ENCODE measurements around the gene CEPT1.
"Not testable (repeated sequence)": the region's sequence is repeated elsewhere in the genome, so short reads cannot be mapped to it uniquely, and the experiment has no call there.

CEPT1 gene

DNA sequence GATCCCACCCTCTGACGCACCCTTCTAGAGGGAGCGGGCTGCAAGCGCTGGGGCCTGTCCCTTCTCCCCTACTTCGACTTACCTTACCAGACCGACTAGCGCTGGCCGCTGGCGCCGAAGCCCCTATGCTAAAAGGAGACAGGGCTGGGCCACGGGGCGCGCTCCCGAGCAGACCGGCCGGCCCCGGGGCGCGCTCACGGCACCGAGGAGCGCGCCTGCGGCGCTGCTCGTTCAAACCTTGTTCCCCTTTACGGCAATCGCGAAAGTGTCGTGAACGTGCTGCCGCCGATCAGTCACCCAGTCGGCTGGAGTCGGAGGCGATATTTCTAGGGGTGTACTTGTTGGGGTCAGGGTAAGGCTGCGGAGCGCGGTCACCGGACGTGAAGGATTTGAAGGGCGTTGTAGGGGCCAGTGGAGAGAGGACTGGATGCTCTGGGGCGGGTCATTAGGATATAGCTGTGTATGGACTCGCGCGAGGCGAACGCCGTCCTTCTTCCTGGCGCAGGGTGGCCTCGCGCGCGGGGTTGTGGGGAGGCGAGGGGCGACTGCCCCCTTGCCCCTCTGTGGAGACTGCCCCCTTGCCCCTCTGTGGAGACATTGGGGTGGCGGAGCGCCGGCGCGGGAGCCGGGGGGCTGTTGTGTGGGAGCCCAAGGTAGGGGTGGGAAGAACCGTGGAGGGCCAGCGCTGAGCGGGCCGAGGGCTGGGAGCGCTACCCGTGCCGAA is at the start of gene CEPT1, which contains the start of gene DRAM2:
Gene CEPT1 (plus strand): TSS at position 268 of the 724 bp plus-strand sequence. CDS start 7,492 bp downstream, outside the sequence.
Gene DRAM2 (minus strand): TSS at position 138 of the 724 bp plus-strand sequence. CDS start 8,539 bp downstream, outside the sequence.
- DNase-seq: peak; percentile 88

DNA sequence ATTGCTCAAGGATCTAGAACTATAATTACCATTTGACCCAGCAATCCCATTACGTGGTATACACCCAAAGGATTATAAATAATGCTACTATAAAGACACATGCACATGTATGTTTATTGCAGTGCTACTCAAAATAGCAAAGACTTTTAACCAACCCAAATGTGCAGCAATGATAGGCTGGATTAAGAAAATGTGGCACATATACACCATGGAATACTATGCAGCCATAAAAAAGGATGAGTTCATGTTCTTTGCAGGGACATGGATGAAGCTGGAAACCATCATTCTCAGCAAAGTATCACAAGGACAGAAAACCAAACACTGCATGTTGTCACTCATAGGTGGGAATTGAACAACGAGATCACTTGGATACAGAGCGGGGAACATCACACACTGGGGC is 44.6 kb upstream of the CEPT1 start:
- DNase-seq: not testable (repeated sequence)

DNA sequence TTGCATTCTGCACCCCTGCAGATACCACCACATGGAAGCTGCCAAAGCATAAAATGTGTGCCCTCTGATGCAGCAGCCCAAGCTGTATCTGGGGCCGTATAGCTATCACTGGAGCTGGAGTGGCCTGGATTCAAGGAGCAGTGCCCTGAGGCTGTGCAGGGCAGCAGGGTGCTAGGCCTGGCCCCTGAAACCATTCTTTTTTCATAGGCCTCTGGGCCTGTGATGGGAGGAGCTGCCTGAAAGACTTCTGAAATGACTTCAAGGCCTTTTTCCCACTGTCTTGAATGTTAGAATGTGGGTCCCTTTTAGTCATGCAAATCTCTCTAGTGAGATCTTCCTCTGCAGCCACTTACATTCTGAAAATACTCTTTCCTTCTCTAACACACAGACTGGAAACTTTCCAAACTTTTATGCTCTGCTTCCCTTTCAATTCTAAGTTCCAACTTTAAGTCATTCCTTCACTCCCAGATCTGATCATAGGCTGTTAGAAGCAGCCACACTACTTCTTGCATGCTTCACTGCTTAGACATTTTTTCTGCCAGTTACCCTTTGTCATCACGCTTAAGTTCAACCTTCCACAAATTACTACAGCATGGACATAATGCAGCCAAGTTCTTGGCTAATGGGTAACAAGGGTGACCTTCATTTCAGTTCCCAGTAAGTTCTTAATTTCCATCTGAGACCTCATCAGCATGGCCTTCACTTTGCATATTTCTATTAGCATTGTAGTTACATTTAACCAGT is 42.5 kb upstream of the CEPT1 start:
- no peak for DNase-seq

DNA sequence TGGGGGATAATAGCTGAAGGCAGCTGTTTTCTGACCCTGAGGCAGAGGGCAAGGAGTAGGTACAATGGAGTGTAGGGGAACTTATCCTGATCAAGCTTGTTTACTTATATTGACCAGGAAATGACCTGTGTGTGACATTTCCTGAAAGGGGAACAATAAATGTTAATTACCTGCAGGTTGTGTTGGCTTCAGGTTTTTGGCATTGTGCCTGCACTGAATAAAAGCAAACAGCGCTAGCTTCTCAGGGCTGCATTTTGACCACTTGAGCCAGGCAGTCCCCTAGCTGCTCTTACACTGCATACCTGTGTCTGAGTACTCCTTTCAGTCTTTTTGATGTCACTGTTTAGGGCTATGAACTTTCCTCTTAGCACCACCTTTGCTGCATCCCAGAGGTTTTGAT is 40.7 kb upstream of the CEPT1 start:
- no peak for DNase-seq

DNA sequence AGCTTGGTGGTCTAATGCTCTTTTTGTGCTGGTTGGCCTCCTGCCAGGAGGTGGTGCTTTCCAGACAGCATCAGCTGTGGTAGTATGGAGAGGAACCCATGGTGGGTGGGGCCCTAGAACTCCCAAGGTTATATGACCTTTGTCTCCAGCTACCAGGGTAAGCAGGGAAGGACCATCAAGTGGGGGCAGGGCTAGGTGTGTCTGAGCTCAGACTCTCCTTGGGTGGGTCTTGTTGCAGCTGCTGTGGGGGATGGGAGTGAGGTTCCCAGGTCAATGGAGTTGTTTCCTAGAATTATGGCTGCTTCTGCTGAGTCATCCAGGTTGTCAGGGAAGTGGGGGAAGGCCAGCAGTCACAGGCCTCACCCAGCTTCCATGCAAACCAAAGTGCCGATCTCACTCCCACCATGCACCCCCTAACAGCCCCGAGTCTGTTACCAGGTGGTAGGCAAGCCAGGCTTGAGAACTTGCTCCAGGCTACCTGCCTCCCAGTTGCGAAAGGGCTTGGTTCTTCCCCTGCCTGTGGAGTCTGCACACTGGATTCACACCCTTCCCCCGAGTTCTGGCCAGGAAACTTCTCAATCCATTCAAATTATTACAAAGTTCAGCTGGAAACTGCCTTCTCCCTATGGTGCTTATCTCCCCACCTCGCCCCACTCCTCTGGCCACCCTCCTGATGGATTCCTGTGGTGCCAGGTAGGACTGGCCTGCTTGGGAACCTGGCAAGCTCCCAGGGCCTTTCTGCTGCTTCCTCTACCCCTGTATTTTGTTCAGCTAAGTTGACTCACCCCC is 38.0 kb upstream of the CEPT1 start:
- no peak for DNase-seq

DNA sequence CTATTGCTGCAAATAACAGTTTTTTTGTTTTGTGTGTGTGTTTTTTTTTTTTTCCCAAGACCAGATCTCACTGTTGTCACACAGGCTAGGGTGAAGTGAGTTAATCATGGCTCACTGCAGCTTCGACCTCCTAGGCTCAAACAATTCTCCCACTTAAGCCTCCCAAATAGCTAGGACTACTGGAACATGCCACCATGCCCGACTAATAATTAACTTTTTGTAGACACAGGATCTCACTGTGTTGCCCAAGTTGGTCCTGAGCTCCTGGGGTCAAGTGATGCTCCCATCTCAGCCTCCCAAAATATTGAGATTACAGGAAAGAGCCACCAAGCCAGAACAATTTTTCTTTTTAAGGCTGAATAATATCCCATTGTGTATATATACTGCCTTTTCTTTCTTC is 35.0 kb upstream of the CEPT1 start:
- DNase-seq: no peak

DNA sequence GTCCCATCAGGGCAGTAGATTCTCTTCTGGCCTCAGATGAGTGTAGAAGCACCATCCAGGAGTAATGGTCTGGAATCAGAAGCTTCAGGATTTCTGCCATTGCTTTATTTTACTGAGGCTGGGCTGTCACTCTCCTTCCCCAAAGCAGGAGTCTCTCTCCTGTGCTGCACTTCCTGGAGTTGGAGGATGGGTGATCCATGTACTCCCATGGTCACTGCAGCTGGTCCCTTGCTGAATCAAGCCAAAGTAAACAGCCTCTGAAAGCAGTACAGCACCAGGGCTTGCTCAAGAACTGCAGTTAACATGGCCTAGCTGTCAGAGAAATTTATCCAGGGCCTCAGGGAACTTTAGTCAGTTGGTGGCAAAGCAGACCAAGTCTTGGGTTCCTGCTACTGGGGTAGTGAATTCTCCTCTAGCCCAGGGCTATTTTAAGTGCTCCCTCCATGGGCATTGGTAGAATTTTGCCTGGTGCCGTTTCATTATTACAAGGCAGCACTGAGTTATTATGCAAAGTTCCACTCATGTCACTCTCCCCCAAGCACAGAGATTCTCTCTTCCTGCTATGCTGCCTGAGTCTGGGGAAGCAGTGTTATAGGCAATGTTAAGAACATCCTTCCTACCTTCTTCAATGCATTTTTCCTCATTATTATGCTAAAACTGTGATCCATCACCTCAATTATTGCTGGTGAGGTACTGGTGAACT is 29.7 kb upstream of the CEPT1 start:
- DNase-seq: peak; percentile 6

DNA sequence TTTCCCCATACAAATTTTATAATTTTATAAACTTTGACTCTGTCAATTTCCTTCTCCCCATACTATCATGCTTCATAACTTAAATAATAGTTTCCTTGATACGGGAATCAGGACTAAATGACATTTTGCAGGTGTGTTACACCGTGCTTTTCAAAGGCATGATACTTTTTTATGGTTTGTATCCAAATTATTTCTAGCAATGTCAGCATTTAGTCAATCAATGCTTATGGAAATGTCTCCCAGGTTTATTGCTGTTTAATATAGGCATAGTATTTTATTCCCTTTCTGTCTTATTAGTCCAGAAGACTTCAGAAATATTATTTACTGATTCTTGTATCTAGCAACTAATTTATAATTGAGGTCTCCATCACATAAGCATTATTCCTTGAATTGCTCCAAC is 23.5 kb upstream of the CEPT1 start:
- DNase-seq: no peak

DNA sequence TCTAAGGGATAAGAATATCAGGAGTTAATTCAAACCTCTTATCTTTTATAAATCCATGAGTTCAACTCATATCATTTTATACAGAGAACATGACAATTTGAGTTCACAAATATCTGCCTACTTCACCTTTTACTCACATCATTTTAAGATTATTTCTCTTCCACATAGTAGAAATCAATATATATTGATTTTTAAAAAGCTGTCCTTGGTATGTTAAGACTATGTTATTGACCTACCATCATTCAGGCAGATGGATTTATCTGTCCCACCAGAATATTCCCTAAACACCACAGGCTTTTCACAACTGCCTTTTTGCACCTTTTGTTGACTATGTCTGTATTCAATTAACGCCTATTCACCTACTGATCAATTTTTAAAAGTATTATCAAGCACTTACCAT is 13.7 kb upstream of the CEPT1 start:
- no peak for DNase-seq

DNA sequence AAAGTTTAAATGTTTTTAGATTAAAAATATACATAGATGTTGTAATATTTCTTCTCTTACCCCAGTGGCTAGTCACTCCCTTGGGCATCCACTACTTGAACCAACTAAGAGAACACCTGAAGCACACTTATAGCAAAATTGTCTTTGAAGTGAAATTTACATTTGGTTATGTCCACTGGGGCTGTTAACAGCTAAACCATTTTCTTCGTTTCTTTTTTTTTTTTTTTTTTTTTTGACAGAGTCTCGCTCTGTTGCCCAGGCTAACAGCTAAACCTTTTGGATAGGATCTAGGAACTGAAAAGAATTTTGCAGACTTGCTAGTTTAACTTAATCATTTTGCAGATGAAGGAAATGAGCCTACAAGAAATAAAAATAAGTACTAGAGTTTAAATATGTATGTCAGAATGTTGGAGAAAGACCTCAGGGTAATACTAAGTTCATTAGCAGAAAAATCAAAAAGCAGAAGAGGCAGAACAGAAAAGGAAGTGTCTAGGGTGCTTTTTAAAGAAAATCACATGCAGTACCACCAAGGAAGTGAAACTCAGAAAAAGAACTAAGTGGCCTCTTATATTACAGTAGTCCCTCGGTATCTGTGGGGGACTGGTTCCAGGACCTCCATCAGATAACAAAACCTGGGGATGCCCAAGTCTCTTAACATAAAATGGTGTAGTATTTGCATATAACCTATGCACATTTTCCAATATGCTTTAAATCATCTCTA is 11.9 kb upstream of the CEPT1 start:
- DNase-seq: no peak

DNA sequence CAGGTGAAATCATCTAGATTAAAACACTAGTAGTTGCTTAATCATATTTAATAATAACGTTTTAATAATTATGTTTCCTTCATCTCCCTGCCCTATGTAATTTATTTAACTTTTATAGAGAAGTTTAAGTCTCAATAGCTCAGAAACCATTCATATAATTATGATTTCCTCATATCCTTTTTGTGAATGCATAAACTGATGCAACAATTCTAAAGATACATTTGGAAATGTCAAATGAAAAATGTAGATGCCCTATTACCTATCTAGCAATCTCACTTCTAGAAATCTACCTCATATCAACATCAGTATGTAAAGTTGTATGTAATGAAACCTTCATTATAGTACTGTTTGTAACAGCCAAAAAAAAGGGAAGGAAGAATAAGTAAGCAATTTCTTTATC is 10.6 kb upstream of the CEPT1 start:
- no peak for DNase-seq

DNA sequence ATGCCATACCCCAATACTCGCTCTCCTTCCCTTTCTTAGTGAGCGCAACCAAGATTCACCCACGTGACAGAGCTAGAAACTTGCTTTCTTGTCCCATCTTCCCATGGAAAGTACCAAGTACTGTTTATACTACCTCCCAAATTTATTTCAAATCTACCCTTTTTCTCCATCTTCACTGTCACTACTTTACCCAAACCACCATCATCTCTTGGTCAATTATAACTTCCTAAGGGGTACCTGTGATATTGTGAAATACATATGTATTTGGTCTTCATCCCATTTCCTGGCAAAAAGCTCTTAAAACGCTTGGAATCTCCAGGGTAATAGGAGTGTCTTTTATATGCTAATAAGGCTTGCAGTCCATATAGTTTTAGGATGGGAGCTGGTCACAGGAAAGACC is 8.3 kb upstream of the CEPT1 start:
- no peak for DNase-seq

DNA sequence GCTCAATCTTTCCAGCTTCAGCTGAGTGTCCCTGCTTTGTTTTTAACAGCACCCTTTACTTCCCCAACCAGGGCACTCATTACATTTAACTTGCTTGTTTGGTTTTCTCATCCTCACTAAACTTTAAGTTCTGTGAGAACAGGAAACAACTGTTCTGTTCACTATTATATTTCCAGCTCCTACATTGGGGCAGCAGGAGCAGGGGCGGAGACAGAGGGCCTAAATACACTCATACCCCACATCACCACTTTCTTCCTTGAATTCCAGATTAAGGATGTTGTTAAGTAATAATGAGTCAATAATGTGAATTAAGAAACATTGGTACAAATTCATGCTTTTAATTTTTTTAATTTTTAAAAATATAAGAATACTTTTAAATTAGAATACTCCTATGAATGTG is 6.2 kb upstream of the CEPT1 start:
- no peak for DNase-seq

DNA sequence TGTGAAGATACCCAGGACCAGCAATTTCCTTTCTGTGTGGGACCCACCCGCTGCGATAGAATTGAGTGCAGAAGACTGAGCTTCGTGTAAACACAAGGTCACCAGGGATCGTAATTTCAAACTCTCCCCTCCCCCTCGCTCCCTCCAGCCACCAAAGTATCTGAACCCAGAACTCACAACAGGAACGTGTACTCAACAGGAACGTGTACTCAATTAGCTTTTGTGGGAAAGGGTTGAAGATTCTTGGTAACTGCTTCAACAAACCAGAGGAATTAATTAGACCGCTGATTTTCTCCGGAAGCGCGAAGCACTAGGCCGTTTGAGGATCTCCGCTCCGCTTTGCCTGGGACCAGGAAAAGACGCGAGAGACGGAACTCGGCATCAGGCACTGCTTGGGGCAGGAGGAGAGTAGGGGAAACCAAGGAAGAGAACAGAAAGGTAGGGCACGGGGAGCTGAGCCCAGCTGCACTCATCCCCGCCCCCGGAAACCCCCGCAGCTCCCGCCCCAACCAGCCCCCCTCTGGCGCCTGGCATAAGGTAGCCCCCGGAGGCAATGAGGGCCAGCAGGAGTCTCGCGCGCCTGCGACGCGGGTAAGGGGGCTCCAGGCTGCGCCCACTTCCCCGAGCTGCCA is 583 bp upstream of the CEPT1 start:
- peak; percentile 60 for DNase-seq

DNA sequence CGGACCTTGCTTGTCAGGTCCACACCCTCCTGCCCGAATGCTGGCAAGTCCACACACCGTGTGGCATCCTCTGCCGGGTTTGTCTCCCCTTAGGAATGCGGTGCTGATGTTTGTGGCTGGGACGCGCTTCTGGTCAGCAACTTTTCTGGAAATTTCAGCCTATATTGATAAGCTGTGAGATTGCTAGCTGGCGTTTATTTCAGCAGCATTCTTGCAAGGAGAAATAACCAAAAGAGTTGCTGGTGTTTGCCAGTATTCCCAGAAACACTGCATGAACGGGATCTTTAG is 601 bp downstream of the CEPT1 start:
- no peak for DNase-seq

DNA sequence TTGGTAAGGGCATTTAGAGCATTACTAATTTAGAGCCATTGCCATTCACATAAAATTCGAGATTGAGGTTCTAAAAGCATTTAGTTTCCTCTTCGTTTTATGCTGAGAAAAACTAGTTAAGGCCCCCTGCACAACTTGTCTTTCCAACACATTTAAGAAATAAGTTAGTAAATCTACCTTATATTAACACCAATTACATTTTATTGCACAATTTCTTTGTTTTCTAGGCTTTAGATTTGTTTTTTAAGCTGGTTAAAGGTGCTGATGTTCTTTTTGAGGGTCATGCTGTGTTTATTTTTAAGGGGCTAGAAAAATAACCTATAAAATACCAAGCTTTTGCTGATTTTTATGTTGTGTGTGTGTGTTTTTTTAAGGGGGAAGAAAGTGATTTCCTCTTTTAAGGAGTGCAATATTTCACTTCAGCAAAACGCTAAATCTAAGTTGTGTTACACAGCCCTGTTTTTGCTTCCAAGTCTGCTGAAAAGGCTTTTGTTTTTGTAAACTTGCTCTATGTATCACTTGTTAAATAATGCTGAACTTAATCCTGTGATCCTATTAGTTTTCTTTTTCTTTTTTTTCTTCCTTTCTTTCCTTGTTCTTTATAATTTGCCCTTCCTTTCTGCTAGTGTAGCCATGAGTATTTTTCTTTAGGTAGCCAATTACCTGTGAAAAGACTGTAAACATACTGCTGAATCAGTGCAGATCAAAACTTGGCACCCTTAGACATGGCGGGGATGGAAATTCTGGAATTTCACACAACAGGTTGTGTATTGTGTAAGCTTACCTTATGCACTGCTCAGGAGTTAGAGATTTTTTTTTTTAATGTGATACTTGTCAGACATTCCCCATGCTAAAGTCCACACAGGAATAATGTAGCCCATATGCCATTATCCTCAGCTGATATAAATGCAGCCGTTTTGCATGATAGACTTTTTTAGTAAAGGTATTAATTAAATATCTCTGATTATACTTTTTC is 1.5 kb downstream of the CEPT1 start:
- no peak for DNase-seq

DNA sequence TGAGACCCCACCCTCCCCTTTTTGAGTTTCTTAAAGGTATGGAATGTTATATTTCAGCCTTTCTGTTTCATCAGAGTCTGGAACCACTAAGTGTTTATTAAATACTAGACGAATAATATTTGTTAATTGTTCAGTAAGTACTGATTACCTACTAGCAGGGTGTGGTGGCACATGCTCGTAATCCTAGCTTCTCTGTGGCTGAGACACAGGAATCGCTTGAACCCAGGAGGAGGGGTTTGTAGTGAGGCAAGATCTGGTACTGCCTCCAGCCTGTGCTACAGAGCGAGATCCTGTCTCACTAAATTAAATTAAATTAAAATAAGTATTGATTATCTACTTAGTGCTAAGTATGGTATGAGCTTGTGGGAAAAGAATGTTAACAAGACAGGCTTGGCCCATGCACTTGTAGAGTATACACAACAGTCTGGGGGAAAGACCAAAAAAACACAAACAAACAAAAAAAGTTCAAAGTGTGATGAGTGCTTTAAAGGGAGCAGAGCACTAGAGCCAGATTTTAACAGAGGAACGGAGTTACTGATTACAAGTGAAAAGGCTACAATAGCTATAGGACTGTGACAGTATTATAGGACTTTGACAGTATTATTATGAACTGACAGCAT is 2.4 kb downstream of the CEPT1 start:
- DNase-seq: no peak

DNA sequence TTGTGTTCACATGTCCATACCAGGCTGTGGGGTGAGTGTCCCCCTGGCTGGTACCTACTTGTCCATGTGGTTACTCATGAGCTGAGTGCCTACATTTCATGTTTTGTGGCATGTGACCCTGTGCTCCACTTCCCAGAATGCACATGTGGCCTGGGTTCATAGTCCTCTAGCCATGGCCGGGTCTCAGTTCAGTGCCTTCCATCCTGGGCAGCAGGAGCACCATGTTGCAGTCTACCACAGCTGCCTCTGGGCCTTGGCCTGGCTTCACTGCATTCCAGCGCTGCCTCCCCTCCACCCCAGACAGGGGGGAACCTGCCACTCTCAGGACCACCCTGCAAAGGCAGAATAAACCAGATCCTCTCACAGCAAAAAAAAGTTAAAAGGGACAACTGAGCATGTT is 5.5 kb downstream of the CEPT1 start:
- no peak for DNase-seq

DNA sequence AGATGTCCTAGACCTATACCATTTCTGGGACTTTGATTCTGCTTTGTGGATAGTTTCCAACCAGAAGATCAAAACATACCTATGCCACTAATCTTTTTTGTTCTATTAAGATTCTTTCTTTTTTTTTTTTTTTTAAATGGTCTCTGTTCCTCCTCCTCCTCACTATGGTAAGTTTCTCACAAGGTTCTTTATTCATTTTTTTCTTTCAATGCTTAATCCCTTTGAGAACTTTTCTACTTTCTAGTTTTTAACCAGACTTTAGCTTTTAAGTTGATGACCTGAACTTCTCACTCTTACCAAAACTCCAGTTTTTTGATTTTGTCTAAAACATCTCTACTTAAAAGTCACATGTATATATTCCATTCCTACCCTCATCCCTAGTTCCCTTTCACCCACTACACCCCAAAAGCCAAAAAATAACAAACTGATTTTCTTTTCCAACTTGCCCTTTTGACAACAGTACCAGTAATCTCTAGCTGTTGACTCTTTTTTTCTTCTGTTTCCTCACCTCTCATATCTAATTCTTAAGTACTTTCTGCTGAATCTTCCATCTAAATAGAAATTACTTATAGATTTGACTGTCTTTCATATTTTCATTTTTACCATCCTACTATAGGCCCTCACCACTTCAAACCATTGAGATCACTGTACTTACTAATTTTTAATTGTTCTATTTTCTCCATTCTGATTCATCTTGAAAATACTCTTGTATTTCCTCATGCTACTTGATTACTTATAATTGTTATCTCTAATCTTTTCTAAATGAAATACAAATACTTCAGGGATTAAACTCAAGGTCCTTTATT is 6.1 kb downstream of the CEPT1 start:
- no peak for DNase-seq

Data from NCI-H510A treated with DMSO at 0.1 percent for 48 hours (cell line).